ENCODE data around the gene PGA5.

- no peak for TF ChIP-seq CTCF (IDR thresholded peaks at IDR 0.05)
- TF ChIP-seq EZH2phosphoT487 (IDR thresholded peaks at IDR 0.05): no peak
Measured at GRCh38 chr11:61264795-61265194, 23.8 kb downstream of the PGA5 start.
